Adipocyte (in vitro differentiated cells): ENCODE data around the gene TACC2.

Source experiments
- DNase-seq: peaks from one replicate; pipeline ENCODE4 v3.0.0-alpha.2; 2015; ENCODE audit warnings: low read depth
- H3K27me3 ChIP-seq: replicated peaks from 2 replicates; pipeline ENCODE4 v1.7.0; 2013; ENCODE audit warnings: mild to moderate bottlenecking, low read length, moderate library complexity; ENCODE audit not compliant: control insufficient read depth, insufficient read depth
- H3K36me3 ChIP-seq: 2 replicates; pipeline ENCODE4 v1.7.0; 2013; ENCODE audit warnings: low read length, mild to moderate bottlenecking, moderate library complexity; ENCODE audit not compliant: control insufficient read depth, insufficient read depth, severe bottlenecking
- H3K4me1 ChIP-seq: 2 replicates; pipeline ENCODE4 v1.7.0; 2013; ENCODE audit warnings: mild to moderate bottlenecking, low read length, moderate library complexity; ENCODE audit not compliant: control insufficient read depth, insufficient read depth
- H3K4me3 ChIP-seq: 2 replicates; pipeline ENCODE4 v1.7.0; 2013; ENCODE audit warnings: mild to moderate bottlenecking, low read length, moderate library complexity
- H3K9ac ChIP-seq: 2 replicates; pipeline ENCODE4 v1.7.0; 2013; ENCODE audit warnings: mild to moderate bottlenecking, low read length, moderate library complexity
- H3K9me3 ChIP-seq: 2 replicates; pipeline ENCODE4 v1.7.0; 2013; ENCODE audit warnings: mild to moderate bottlenecking, low read length, moderate library complexity; ENCODE audit not compliant: control insufficient read depth

TACC2 gene

GRCh38 chr10:122154545-122155366 lies 165.8 kb downstream of the TACC2 start:
- Histone ChIP-seq H3K9ac (peak overlapping the region; percentile 8), H3K36me3 (peaks cover 4% of the 10 kb centered on the region), H3K4me1 (peaks cover 40% of the 10 kb centered on the region), H3K27me3 (no peaks in the 10 kb centered on the region), H3K4me3 (peak overlapping the region; percentile 54), H3K9me3 (no peaks in the 10 kb centered on the region)
- DNase-seq: peak; percentile 85

DNA sequence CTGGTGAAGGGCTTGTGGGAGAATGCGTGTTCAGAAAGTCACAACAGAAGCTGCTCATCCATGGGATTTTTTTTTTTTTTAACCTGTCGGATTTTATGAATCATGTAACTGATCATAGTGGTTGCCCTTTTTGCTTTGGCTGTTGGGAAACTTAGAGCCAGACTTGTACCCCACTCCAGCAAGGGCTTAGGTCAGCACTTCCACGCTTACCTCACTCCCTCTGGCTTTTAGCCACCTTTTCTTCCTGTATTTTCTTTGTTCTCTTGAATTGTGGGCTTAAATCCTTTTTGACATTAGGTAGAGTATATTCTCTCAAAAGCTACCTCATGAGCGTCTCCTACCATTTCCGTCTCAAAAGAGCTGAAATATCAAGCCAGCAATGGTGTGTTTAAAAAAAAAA lies 168.5 kb downstream of the TACC2 start:
- H3K9ac ChIP-seq: no peak overlapping the region
- peaks cover 27% of the 10 kb centered on the region for H3K4me1 ChIP-seq
- no peaks in the 10 kb centered on the region for H3K9me3 ChIP-seq
- DNase-seq: no peak
- H3K4me3 ChIP-seq: no peak overlapping the region
- H3K27me3 ChIP-seq: no peaks in the 10 kb centered on the region
- peaks cover 5% of the 10 kb centered on the region for H3K36me3 ChIP-seq

- Histone ChIP-seq H3K36me3 (peaks cover 5% of the 10 kb centered on the region), H3K4me1 (peaks cover 19% of the 10 kb centered on the region), H3K9me3 (no peaks in the 10 kb centered on the region), H3K27me3 (no peaks in the 10 kb centered on the region), H3K4me3 (no peak overlapping the region), H3K9ac (no peak overlapping the region)
- DNase-seq: no peak
Measured at GRCh38 chr10:122158362-122158761, 169.4 kb downstream of the TACC2 start.

- H3K4me3 ChIP-seq: no peak overlapping the region
- H3K27me3 ChIP-seq: no peaks in the 10 kb centered on the region
- H3K4me1 ChIP-seq: peaks cover 15% of the 10 kb centered on the region
- no peaks in the 10 kb centered on the region for H3K9me3 ChIP-seq
- DNase-seq: no peak
- peaks cover 5% of the 10 kb centered on the region for H3K36me3 ChIP-seq
- H3K9ac ChIP-seq: no peak overlapping the region
Measured at GRCh38 chr10:122159141-122159970, 170.4 kb downstream of the TACC2 start.

GRCh38 chr10:122161795-122162194 lies 172.8 kb downstream of the TACC2 start:
- DNase-seq: no peak
- no peak overlapping the region for H3K4me3 ChIP-seq
- peaks cover 2% of the 10 kb centered on the region for H3K27me3 ChIP-seq
- H3K9me3 ChIP-seq: no peaks in the 10 kb centered on the region
- H3K36me3 ChIP-seq: peaks cover 5% of the 10 kb centered on the region
- no peak overlapping the region for H3K9ac ChIP-seq
- H3K4me1 ChIP-seq: peaks cover 2% of the 10 kb centered on the region

GRCh38 chr10:122162671-122163173 lies 173.8 kb downstream of the TACC2 start:
- Histone ChIP-seq H3K9ac (no peak overlapping the region), H3K27me3 (peaks cover 2% of the 10 kb centered on the region), H3K9me3 (no peaks in the 10 kb centered on the region), H3K36me3 (peaks cover 5% of the 10 kb centered on the region), H3K4me1 (peaks cover 2% of the 10 kb centered on the region), H3K4me3 (no peak overlapping the region)
- DNase-seq: no peak

DNA sequence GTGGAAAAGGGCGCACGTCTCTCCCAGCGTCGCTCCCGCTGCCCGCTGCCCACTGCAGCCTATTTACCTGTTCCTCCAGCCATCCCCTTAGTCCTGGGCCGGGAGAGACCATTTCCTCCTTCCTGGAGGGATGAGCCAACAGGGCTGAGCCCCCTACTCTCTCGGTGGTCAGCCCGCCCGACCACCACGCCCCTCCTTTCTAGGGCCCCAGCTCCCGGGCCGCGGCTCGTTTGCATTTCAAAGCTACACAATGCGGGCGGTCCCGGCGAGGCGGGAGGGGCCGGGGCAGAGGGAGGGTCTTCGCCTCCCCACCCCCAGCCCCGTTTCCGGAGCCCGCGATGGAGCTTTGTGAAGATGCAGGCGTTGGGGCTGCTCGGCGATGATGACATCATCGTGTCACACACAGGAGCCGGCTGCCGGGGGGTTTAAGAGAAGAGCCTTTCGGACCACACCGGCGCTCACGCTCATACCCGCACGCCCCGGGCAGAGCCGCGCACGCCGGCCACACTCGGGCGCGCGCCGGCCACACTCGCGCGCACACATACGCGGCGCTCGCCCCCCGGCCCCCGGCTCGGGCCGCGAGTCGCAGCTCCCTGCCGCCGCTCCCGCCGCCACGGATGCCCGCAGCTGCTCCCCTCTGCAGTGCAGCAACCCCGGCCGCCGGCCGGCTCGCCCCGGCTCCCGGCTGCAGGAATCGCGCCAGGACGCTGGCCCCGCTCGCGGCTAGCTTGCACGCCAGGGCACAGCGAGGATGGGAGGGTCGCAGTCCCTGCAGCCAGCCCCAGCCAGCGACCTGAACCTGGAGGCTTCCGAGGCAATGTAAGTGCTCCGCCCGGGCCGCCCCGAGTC lies 174.4 kb downstream of the TACC2 start:
- H3K27me3 ChIP-seq: peaks cover 2% of the 10 kb centered on the region
- H3K4me3 ChIP-seq: peak overlapping the region; percentile 71
- H3K36me3 ChIP-seq: peaks cover 5% of the 10 kb centered on the region
- peak; percentile 66 for DNase-seq
- H3K9me3 ChIP-seq: no peaks in the 10 kb centered on the region
- peak overlapping the region; percentile 46 for H3K9ac ChIP-seq
- H3K4me1 ChIP-seq: peaks cover 2% of the 10 kb centered on the region

GRCh38 chr10:122164023-122164601 lies 175.1 kb downstream of the TACC2 start:
- H3K9ac ChIP-seq: peak overlapping the region; percentile 46
- H3K4me1 ChIP-seq: peaks cover 2% of the 10 kb centered on the region
- H3K4me3 ChIP-seq: peak overlapping the region; percentile 71
- no peak for DNase-seq
- no peaks in the 10 kb centered on the region for H3K9me3 ChIP-seq
- H3K27me3 ChIP-seq: peaks cover 2% of the 10 kb centered on the region
- peaks cover 5% of the 10 kb centered on the region for H3K36me3 ChIP-seq

- Histone ChIP-seq H3K4me1 (peaks cover 2% of the 10 kb centered on the region), H3K4me3 (no peak overlapping the region), H3K36me3 (no peaks in the 10 kb centered on the region), H3K27me3 (peaks cover 2% of the 10 kb centered on the region), H3K9me3 (no peaks in the 10 kb centered on the region), H3K9ac (no peak overlapping the region)
- no peak for DNase-seq
Measured at GRCh38 chr10:122164815-122165483, 176.0 kb downstream of the TACC2 start.
